T-helper 2 cell treated with Interferon-gamma antibody and Interleukin-4, amounts not matched to agents 5 μg/mL and 100 μg/mL, for 36 hours (primary cell): Measurements from ENCODE around the gene JAZF1.

Experiments
- DNase-seq: peaks from one replicate; pipeline ENCODE4 v3.0.0; 2021; ENCODE audit warnings: low spot score
- H3K27ac Mint-ChIP-seq: one replicate; pipeline ENCODE4 v1.8.0; 2021; ENCODE audit warnings: mild to moderate bottlenecking, mixed read lengths
- H3K27me3 Mint-ChIP-seq: one replicate; pipeline ENCODE4 v1.8.0; 2021; ENCODE audit warnings: low read depth, mixed read lengths
- H3K36me3 Mint-ChIP-seq: one replicate; pipeline ENCODE4 v1.8.0; 2021; ENCODE audit warnings: low read depth, mixed read lengths
- H3K4me1 Mint-ChIP-seq: one replicate; pipeline ENCODE4 v1.8.0; 2021; ENCODE audit warnings: low read depth, mixed read lengths
- H3K4me3 Mint-ChIP-seq: one replicate; pipeline ENCODE4 v1.8.0; 2022; ENCODE audit warnings: mild to moderate bottlenecking, moderate library complexity, mixed read lengths
- H3K9me3 Mint-ChIP-seq: one replicate; pipeline ENCODE4 v1.8.0; 2021; ENCODE audit warnings: mixed read lengths

The JAZF1 gene

DNA sequence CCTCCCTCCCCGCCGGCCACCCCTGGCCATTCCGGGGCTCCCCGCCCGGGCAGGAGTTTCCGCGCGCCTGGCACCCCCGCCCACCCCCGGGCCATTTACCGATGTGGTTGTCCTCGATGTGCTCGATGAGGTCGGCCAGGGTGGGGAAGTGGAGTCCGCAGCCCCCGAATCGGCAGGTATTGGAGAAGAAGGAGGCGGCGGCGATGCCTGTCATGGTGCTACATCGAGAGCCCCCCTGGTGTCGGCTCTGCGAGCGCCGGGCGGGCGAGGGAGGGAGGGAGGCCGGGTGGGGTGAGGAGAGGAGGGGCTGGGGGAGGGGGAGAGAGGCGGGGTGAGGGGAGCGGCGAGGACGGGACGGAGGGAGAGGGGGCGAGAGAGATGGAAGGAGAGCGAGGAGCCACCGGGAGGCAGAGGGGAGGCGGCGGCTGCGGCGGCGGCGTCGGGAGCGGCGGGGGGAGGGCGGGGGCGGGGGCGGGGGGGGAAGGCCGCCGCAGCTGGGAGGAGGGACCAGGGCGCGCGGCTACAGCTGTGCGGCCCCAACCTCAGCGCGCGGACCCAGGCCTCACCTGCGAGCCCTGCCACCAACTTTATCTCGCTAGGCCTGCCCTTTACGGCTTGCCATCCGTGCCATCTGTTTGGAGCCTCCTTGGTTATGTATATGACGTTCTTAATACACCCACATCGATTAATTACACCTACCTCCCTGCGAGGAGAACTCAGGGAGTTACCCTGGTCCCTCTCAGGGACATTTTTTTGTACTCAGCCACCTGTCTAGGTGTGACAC, at the start of gene JAZF1:
Gene JAZF1 (minus strand): TSS at position 432 of the 784 bp plus-strand sequence.
- Mint-ChIP-seq H3K36me3 (peaks cover 2% of the 10 kb centered on the region), H3K27me3 (peaks cover 62% of the 10 kb centered on the region), H3K4me3 (peak within 1 kb of the TSS; percentile 89), H3K9me3 (no peaks in the 10 kb centered on the region), H3K4me1 (peaks cover 9% of the 10 kb centered on the region), H3K27ac (peak within 1 kb of the TSS; percentile 80)
- DNase-seq, result peak; percentile 25

GRCh38 chr7:28230261-28230660, 49.7 kb upstream of the JAZF1 start:
- Mint-ChIP-seq H3K4me1 (no peaks in the 10 kb centered on the region), H3K9me3 (no peaks in the 10 kb centered on the region), H3K36me3 (no peaks in the 10 kb centered on the region), H3K4me3 (no peak overlapping the region), H3K27ac (no peak overlapping the region), H3K27me3 (peaks cover 20% of the 10 kb centered on the region)
- DNase-seq, result no peak

DNA sequence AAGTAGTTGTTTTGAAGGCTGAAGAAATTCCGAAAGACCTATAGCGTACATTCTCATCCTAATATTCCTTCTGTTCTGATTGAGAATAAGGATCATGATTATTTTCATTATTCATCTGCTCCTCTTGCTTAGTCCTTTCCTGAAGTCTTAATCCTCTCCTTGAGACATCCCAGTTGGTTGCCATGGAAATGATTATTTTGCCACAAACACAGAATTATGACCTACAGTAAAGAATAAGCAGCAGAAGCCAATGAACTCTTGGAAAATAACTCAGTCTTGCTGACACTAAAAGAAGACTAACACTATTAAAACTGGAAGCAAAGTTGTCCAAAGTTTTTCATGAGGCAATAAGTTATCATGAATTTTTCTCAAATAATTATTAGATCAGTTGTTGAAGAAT, 47.8 kb upstream of the JAZF1 start:
- Mint-ChIP-seq H3K9me3 (no peaks in the 10 kb centered on the region), H3K27ac (no peak overlapping the region), H3K4me1 (no peaks in the 10 kb centered on the region), H3K4me3 (no peak overlapping the region), H3K27me3 (peaks cover 25% of the 10 kb centered on the region), H3K36me3 (no peaks in the 10 kb centered on the region)
- DNase-seq, result no peak

DNA sequence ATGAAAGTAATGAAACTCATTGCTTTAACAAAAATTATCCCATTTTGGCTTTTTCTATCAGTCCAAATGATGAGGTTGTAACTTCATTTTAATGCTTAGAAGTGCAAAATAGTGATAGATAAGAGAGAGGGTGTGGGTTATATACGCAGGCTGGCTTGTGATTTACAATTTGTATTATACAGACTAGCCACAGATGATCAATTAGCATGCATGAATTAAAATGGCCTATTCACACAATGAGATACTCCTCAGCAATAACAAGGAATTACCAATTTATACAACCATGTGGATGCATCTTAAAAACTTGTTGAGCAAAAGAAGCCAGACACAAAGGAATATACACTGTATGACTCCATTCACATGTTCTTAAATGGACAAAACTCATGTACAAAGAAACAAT, 45.4 kb upstream of the JAZF1 start:
- no peak for DNase-seq
- Mint-ChIP-seq H3K27ac (no peak overlapping the region), H3K4me1 (no peaks in the 10 kb centered on the region), H3K9me3 (no peaks in the 10 kb centered on the region), H3K36me3 (no peaks in the 10 kb centered on the region), H3K27me3 (peaks cover 19% of the 10 kb centered on the region), H3K4me3 (no peak overlapping the region)

GRCh38 chr7:28225576-28225975, 45.0 kb upstream of the JAZF1 start:
- no peak overlapping the region for H3K4me3 Mint-ChIP-seq
- peaks cover 23% of the 10 kb centered on the region for H3K27me3 Mint-ChIP-seq
- H3K36me3 Mint-ChIP-seq, result no peaks in the 10 kb centered on the region
- DNase-seq, result no peak
- no peak overlapping the region for H3K27ac Mint-ChIP-seq
- no peaks in the 10 kb centered on the region for H3K9me3 Mint-ChIP-seq
- no peaks in the 10 kb centered on the region for H3K4me1 Mint-ChIP-seq

DNA sequence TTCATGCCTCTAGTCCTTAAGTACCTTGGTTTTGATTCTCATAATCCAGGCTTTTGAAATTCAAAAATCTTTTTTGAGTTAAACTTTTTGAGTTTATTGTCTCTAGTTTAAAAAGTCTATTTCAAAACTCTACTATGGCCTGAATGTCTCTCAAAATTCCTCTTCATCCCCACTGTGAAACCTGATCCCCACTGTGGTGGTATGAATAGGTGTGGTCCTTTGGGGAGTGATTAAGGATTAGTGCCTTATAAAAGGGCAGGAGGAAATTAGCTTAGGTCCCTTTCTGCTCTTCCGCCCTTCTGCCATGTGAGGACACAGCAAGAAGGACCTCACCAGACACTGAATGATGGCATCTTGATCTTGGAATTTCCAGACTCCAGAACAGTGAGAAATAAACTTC, 44.1 kb upstream of the JAZF1 start:
- Mint-ChIP-seq H3K27me3 (peaks cover 24% of the 10 kb centered on the region), H3K4me1 (no peaks in the 10 kb centered on the region), H3K27ac (no peak overlapping the region), H3K36me3 (no peaks in the 10 kb centered on the region), H3K4me3 (no peak overlapping the region), H3K9me3 (no peaks in the 10 kb centered on the region)
- DNase-seq, result no peak

DNA sequence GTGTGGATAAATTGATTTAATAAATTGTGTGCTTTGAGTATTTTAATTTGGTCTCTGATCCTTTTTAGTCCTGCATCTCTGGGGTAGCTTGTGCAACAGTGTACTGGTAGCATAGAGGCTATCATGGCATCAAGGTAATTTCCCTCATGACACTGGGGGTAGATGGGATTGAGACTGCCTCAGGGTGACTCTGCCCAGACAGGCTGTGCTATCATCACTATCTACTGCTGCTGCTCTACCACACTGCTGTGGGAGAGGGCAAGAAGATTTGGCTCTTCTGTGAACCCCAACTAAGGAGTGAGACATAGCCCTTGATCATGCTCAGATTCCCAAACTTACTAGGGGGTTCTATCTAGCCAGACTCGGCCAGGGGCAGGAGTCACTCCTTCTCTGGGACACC, 43.6 kb upstream of the JAZF1 start:
- no peaks in the 10 kb centered on the region for H3K4me1 Mint-ChIP-seq
- H3K4me3 Mint-ChIP-seq, result no peak overlapping the region

GRCh38 chr7:28222636-28223035, 42.0 kb upstream of the JAZF1 start:
- H3K27ac Mint-ChIP-seq, result no peak overlapping the region
- H3K9me3 Mint-ChIP-seq, result no peaks in the 10 kb centered on the region
- DNase-seq, result no peak
- H3K4me1 Mint-ChIP-seq, result no peaks in the 10 kb centered on the region
- peaks cover 29% of the 10 kb centered on the region for H3K27me3 Mint-ChIP-seq
- H3K4me3 Mint-ChIP-seq, result no peak overlapping the region
- no peaks in the 10 kb centered on the region for H3K36me3 Mint-ChIP-seq

More for the DNA sequence above, 43.6 kb upstream of the JAZF1 start:
- H3K9me3 Mint-ChIP-seq, result no peaks in the 10 kb centered on the region
- DNase-seq, result no peak
- H3K27me3 Mint-ChIP-seq, result peaks cover 28% of the 10 kb centered on the region
- no peak overlapping the region for H3K27ac Mint-ChIP-seq
- H3K36me3 Mint-ChIP-seq, result no peaks in the 10 kb centered on the region

DNA sequence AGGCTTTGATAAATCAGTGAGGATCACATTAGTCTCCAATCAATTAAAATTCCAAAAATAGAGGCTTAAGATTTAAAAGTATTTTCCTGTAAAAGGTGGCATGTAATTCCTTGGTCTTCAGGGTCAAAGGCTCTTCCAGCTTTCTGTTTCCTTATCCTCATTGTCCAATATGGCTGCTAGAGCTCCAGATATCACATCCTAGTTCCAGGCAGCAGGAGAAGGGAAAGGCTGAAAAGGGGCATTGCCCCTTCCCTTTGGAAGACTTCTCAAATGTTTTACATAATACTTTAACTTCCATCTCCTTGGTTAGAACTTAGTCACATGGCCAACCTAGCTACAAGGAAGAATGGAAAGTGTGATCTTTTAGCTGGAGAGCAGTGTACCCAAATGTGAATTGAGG, 39.2 kb upstream of the JAZF1 start:
- Mint-ChIP-seq H3K36me3 (no peaks in the 10 kb centered on the region), H3K4me3 (no peak overlapping the region), H3K9me3 (no peaks in the 10 kb centered on the region), H3K27me3 (peaks cover 22% of the 10 kb centered on the region), H3K4me1 (no peaks in the 10 kb centered on the region), H3K27ac (no peak overlapping the region)
- DNase-seq, result no peak

DNA sequence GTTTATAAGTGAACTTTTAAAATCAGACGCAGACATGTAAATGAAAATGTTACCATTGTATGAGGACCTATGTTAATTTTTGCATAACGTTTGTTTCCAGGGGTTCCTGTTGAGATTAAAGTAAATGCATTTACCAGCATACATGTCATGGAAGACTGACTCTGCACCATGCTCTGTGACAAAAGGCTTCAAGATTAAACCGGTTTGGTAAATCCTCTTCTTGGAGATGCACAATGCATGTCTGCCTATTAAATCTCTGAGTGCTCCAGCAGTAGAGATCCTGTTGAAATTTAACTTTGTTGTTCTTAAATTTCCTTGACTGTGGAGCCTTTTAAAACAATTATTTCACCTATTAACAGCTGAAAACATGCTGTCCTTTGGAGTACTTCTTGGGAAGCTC, 36.5 kb upstream of the JAZF1 start:
- Mint-ChIP-seq H3K27ac (no peak overlapping the region), H3K4me3 (no peak overlapping the region), H3K9me3 (no peaks in the 10 kb centered on the region), H3K36me3 (no peaks in the 10 kb centered on the region), H3K27me3 (peaks cover 26% of the 10 kb centered on the region), H3K4me1 (no peaks in the 10 kb centered on the region)
- DNase-seq, result no peak

DNA sequence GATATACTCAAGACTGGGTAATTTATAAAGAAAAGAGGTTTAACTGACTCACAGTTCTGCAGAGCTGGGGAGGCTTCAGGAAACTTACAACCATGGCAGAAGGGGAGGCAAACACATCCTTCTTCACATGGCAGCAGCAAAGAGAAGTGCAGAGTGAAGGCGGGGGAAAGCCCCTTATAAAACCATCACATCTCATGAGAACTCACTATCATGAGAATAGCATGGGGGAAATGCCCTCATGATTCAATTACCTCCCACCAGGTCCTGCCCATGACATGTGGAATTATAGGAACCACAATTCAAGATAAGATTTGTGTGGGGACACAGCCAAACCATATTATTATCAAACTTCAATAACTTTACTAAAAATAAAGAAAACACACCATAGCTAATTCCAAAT, 30.4 kb upstream of the JAZF1 start:
- Mint-ChIP-seq H3K27ac (no peak overlapping the region), H3K4me3 (no peak overlapping the region), H3K27me3 (peaks cover 27% of the 10 kb centered on the region), H3K36me3 (no peaks in the 10 kb centered on the region), H3K4me1 (peaks cover 12% of the 10 kb centered on the region), H3K9me3 (peaks cover 23% of the 10 kb centered on the region)
- DNase-seq, result peak; percentile 11

GRCh38 chr7:28208506-28208905, 27.9 kb upstream of the JAZF1 start:
- no peak for DNase-seq
- Mint-ChIP-seq H3K9me3 (peaks cover 23% of the 10 kb centered on the region), H3K27me3 (peaks cover 14% of the 10 kb centered on the region), H3K4me1 (peaks cover 12% of the 10 kb centered on the region), H3K36me3 (no peaks in the 10 kb centered on the region), H3K27ac (no peak overlapping the region), H3K4me3 (no peak overlapping the region)

DNA sequence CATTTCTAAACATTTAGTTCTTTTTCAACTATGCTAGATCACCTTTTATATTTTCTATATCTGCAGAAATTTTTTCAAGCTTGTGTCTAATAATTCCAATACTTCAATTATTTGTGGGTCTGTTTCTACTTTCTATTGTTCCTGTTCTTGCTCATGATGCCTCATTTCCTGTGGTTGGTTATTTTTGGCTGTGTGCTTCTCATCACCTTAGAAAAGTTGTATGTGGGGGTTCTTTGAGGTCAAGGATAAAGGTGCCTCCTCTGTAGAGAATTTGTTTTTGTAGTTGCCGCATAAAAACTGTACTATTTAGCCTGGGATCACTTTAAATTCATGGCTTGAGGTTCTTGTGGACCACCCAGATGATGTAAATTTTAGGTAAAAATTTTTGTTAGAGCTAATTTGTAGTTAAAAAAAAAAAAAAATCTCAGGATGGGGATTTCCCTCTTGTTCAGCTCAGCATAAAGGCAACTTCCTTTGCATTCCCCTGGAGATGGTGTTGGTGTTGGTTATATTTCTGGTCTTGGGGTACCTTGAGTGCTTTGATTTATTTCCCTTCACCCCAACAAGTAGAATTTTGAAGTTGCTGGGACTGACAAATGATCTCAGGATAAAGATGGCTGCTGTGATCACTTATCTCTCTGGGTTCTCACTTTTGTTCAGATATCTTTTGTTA, 27.0 kb upstream of the JAZF1 start:
- peaks cover 12% of the 10 kb centered on the region for H3K4me1 Mint-ChIP-seq
- no peak overlapping the region for H3K27ac Mint-ChIP-seq
- H3K9me3 Mint-ChIP-seq, result peaks cover 23% of the 10 kb centered on the region
- H3K27me3 Mint-ChIP-seq, result peaks cover 13% of the 10 kb centered on the region
- no peak for DNase-seq
- no peaks in the 10 kb centered on the region for H3K36me3 Mint-ChIP-seq
- H3K4me3 Mint-ChIP-seq, result no peak overlapping the region

DNA sequence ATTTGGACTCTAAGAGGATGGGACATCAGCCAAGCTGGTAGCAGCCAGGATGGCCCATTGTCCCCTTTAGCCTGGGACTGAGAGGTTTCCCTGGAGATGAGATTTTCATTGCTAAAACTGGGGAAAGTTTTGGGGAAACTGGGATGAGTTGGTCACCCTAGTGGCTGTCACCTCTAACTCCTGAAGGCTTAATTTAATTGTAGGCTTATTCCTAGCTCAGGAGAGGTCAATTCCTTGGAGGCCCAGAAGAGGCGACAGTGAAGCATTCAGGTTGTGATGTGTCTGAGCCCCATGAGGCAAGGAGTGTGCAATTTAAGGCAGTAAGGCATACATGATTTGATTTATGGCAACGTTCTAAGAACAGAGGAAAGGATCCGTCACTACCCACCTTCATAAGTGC, 24.9 kb upstream of the JAZF1 start:
- Mint-ChIP-seq H3K27me3 (peaks cover 18% of the 10 kb centered on the region), H3K27ac (no peak overlapping the region), H3K9me3 (peaks cover 19% of the 10 kb centered on the region), H3K4me3 (no peak overlapping the region), H3K4me1 (peaks cover 12% of the 10 kb centered on the region), H3K36me3 (no peaks in the 10 kb centered on the region)
- DNase-seq, result no peak
